SW480 (cell line): ENCODE results near the gene MTCH1.

ENCODE experiments used
- DNase-seq: peaks from one replicate; pipeline ENCODE4 v3.0.0-alpha.2; 2016; ENCODE audit warnings: low spot score

The MTCH1 gene

GRCh38 chr6:36970892-36971842 is 14.8 kb downstream of the MTCH1 start:
- no peak for DNase-seq

GRCh38 chr6:36969988-36970891 is 15.8 kb downstream of the MTCH1 start:
- DNase-seq: no peak

DNA sequence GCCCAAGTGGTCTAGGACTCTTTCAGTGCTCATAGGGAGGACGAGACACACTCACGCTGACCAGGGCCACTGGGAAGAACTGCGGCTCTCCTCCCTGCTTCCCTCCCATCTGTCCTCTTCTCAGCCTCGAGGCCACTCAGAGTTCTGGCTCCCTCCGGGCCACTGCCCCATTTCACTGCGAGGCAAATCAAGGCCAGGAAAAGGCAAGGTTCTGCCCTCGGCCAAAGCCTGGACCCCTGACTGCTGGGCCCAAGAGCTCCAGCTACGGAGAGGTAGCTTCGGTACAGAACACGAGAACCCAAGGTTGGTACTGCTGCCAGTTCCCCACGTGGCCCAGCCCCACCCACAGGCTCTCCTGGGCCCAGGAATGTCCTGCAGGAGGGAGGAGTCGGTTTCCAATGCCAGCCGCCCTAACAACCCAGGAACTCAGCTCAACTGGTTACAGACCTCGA is 16.7 kb downstream of the MTCH1 start:
- no peak for DNase-seq

DNA sequence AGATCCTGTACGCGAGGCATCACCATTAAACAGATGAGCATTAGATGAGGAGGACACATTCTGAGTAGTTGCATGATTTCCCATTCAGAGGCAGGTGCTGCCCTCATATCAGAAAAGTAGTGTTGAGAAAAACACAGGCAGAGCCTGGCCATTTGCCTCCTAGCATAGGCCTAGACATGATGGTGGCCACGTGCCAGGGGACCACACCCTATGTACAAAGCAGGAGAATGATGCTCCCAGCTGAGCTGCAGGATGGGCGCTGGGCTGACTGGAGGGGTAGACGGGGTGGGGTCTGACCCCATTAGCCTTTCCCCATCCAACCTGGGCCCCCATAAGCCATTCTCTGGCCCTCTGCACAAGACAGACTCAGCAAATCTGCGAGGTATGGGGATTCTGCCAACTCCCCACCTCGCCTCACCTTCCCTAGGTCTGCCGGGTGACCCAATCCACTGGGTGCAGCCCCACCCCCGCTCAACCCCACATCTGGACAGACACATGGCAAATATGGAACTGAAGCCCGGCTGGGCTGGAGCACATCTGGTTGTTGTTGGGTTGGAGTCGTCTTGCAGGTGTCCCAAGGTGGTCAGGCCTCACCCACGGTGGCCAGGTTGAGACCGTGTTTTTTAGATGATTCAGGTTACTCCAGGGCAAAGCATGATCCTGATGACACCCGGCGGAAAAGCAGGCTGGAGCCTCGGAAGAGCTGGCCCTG is 17.6 kb downstream of the MTCH1 start:
- no peak for DNase-seq

DNA sequence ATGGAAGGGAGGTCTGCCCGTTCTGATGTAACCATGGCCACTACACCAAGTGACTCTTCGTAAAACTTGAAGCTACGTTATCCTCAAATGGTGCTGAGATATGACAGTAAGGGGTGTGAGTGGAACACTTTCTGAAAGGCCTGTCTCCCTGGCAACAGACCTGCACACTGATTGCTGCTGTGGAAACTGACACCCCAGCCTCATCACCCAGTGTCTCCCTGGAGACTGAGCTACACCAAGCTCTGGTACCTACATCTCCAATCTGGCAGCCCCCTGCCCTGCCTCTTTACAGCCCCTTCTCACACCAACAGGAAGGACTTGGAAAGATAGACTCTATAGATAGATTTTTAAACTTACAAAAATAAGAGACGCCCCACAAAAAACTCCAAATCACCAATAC is 18.2 kb downstream of the MTCH1 start:
- no peak for DNase-seq

- no peak for DNase-seq
Measured at GRCh38 chr6:36967301-36967700, 18.7 kb downstream of the MTCH1 start.

DNA sequence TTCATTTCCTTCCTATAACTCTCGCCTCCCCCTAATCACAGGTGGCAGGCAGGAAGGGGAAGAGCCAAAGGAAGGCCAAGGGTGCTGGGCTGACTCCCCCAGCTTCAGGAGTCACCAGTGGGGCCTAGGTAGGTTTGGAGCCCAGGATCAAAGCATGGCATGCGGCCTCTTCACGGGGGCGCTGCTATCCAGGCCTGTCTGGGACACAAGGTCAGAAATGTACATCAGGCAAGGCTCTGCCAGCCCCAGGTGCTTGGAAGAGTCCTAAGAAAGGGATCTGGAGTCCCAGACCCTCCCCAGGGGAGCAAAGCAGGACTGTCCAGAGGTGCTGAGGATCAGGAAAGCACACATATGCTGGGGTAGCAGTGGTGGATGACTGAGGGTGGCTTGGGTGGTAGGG is 21.1 kb downstream of the MTCH1 start:
- no peak for DNase-seq

- no peak for DNase-seq
Measured at GRCh38 chr6:36964349-36964748, 21.6 kb downstream of the MTCH1 start.

DNA sequence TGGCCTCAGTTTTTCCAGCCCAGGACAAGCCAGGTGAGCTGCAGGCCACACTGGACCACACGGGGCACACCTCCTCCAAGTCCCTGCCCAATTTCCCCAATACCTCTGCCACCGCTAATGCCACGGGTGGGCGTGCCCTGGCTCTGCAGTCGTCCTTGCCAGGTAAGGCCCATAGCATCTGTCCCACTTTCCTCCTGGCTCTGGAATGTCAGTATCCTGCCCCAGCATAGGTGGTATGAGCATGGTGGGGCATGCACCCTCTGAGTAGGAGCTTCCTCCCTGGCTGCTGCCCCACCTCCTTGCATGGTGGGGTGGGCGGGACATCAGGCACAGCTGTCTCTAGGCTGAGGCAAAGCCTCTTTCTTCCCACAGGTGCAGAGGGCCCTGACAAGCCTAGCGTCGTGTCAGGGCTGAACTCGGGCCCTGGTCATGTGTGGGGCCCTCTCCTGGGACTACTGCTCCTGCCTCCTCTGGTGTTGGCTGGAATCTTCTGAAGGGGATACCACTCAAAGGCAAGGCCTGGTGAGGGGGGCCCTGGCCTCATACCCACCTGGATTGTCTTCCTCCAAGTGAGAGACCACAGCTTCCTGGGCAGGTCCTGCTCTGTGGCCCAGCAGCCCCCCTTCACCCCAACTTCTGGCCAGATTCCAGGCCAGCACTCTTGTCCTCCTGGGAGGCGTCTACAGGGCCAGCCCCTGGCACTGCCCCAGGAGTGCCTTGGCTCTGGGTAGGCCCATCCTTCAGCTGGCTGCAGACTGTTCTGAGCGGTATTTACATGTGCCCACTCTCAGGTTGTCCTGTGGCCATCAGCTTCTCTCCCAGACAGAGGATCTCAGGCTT is 22.3 kb downstream of the MTCH1 start:
- no peak for DNase-seq

GRCh38 chr6:36962874-36963273 is 23.1 kb downstream of the MTCH1 start:
- no peak for DNase-seq

DNA sequence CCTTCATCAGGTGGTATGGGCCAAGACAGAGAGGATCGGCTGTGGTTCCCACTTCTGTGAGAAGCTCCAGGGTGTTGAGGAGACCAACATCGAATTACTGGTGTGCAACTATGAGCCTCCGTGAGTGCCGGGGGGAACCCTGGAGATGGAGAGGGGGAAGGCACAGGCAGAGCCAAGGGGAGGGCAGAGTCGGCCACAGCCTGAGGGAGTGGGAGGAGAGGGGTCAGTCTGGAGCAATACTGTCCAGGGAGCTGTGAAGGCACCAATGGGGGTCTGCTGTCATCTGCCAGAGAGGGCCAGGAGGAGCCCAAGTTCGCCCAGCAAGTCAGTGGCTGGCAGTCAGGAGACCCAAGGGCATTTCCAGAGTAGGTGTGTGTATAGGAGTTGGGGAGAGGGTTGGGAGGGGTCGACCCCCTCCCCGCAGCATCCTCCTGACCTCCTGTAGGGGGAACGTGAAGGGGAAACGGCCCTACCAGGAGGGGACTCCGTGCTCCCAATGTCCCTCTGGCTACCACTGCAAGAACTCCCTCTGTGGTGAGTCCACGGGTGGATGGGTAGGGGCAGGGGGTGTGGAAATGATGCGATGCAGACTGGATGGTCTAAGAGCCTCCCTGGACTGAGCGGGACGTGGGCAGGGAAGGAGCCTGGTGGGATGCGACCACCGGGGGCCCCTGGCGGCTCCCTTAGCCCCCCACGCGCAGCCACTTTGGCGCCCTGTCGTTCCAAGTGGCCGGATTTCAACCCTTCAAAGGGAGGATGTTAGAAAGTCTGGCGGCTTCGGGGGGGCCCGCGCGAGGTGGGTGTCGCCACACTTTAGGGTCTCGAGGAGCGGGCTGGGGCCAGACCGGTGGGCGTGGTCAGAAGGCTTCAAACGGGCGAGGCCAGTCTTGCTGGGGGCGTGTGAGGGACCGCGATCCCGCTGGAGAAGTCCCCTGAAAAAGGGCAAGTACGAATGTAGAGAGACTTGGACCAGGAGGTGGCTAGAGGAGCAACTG is 24.3 kb downstream of the MTCH1 start:
- DNase-seq: no peak

GRCh38 chr6:36959555-36960250 is 26.3 kb downstream of the MTCH1 start:
- DNase-seq: no peak

- no peak for DNase-seq
Measured at GRCh38 chr6:36958775-36959554, 27.0 kb downstream of the MTCH1 start.

DNA sequence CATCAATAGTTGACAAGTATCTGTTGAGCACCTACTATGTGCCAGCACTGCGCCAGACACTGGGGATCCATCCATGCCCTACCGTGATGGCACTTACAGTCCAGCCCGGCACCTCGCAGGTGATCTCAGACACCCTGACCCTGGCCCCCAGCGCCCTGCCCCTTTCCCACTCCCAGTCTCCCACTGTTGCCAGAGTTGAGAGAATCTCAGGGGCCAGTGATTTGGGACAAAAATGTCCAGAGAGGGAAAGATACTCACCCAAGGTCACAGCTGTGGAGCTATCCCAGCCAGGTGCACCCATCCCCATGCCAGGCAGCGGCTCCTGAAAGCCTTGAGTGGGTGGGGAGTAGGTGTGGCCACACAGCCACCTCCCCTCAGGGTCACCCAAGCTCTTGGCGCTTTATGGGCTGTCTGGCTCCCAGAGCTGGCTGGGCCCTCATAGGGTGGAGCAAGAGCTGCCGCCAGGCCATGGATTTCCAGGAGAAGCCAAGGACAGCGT is 28.2 kb downstream of the MTCH1 start:
- no peak for DNase-seq

GRCh38 chr6:36956446-36956820 is 29.6 kb downstream of the MTCH1 start:
- no peak for DNase-seq

GRCh38 chr6:36955671-36956445 is 30.1 kb downstream of the MTCH1 start:
- DNase-seq: no peak

DNA sequence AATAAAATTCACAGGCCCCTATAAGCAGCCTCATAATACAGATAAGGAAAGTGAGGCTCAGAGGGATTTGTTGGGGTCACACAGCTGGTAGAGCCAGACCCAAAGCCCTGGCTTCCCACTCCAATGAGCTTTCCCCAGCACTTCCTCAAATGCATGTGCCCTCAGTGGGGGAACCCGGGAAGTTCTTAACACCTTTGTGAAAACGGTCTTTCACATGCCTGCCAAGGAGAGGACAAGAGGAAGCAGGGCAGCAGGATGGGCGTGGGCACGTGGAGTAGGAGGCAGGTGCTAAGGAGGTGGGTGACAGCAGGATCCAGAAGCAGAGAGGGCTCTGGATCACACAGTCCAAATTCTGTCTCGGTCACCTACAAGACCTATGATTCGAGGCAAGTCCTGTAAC is 30.9 kb downstream of the MTCH1 start:
- DNase-seq: no peak
